Peyer's patch (tissue), 4 donors: ENCODE data around the gene PTGFRN.

Source experiments
- CTCF ChIP-seq, 6 experiments: fragments of 450-650 bp in 4 of 6; fragments of 200-600 bp in 2 of 6; sonication (generic) in 1 of 6; IDR thresholded peaks; one replicate each; pipeline ENCODE4 v1.5.1; 2017 to 2019; ENCODE audit warnings: antibody characterized with exemption in 6 of 6, mild to moderate bottlenecking in 3 of 6, moderate library complexity in 1 of 6
- POLR2A ChIP-seq, 2 donors: fragments of 450-650 bp; IDR thresholded peaks; one replicate each; pipeline ENCODE4 v1.5.1; 2017; ENCODE audit warnings: antibody characterized with exemption in 2 of 2, mild to moderate bottlenecking in 2 of 2, moderate library complexity in 2 of 2

- no peak for TF ChIP-seq CTCF (IDR thresholded peaks at IDR 0.05)
- TF ChIP-seq POLR2A (IDR thresholded peaks at IDR 0.05): no peak
Measured at GRCh38 chr1:116951200-116951935, 41.7 kb downstream of the PTGFRN start.
